A673 (cell line): Measurements from ENCODE around the gene U2AF1L4.

Source experiments
- EZH2 ChIP-seq: fragments of 200-600 bp; sonication (generic); IDR thresholded peaks from 2 replicates; pipeline ENCODE4 v1.6.1; 2017; ENCODE audit warnings: borderline replicate concordance, low read depth, mild to moderate bottlenecking, mixed read lengths, antibody characterized with exemption, low read length; ENCODE audit not compliant: poor library complexity, severe bottlenecking
- TF ChIP-seq, protein P1 (sequence below): fragments of 300-800, 200-600 bp; sonication (generic); conservative IDR thresholded peaks from 2 replicates; pipeline ENCODE4 v1.5.1; 2017; ENCODE audit warnings: low read depth, mild to moderate bottlenecking, antibody characterized with exemption, low read length, moderate library complexity, mixed read lengths

GRCh38 chr19:35746087-35746462 lies 857 bp upstream of the U2AF1L4 start:
- TF ChIP-seq, protein P1, sequence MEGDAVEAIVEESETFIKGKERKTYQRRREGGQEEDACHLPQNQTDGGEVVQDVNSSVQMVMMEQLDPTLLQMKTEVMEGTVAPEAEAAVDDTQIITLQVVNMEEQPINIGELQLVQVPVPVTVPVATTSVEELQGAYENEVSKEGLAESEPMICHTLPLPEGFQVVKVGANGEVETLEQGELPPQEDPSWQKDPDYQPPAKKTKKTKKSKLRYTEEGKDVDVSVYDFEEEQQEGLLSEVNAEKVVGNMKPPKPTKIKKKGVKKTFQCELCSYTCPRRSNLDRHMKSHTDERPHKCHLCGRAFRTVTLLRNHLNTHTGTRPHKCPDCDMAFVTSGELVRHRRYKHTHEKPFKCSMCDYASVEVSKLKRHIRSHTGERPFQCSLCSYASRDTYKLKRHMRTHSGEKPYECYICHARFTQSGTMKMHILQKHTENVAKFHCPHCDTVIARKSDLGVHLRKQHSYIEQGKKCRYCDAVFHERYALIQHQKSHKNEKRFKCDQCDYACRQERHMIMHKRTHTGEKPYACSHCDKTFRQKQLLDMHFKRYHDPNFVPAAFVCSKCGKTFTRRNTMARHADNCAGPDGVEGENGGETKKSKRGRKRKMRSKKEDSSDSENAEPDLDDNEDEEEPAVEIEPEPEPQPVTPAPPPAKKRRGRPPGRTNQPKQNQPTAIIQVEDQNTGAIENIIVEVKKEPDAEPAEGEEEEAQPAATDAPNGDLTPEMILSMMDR: no peak
- no peak for TF ChIP-seq EZH2
